DMS153 (cell line): ENCODE results near the gene PDK1.
"Not testable (repeated sequence)": the region's sequence is repeated elsewhere in the genome, so short reads cannot be mapped to it uniquely, and the experiment has no call there.

Source experiments
- DNase-seq: peaks from one replicate; lab custom pipeline; 2025; lab: John Stamatoyannopoulos, UW

The PDK1 gene

GRCh38 chr2:172555522-172556283 is at the start of gene PDK1:
TSS of gene PDK1 (plus strand) at chr2:172556090. CDS start at chr2:172556151, 61 bp downstream.
- peak; percentile 83 for DNase-seq

GRCh38 chr2:172507199-172507598 is 48.7 kb upstream of the PDK1 start:
- no peak for DNase-seq

DNA sequence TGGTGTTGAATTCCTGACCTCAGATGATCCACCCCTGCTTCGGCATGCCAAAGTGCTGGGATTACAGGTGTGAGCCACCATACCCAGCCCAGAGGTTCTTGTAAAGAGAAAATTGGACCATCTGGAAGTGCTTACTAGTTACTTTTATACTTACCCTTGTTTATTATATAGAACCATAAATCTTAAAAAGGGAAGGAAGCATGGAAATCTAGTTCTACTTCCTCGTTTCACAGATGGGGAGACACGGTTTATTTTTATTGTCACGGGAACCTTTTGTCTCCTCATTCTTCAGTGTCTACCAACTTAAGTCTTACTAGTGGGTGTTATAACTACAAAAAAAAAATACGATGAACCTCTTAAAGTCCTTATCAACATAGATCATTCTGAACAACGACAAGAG is 45.8 kb upstream of the PDK1 start:
- DNase-seq: no peak

DNA sequence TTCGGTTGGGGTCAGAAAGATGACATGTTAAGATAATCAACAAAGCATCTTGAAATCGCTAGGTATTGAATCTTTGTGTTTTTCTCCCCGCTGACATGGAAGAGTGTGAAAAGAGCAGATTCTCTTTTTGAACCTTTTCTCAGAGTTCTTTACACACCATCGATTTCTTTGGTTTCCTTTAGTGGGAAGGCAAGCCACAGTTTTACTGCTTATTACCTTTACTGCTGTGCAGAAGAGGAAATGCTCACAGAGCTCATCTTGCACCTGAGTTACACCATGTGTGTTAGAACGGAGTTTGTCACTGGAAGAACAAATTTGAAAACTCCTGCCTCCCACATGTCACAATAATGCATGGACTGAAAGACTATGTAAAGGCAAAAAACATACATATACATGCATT is 45.3 kb upstream of the PDK1 start:
- DNase-seq: no peak

DNA sequence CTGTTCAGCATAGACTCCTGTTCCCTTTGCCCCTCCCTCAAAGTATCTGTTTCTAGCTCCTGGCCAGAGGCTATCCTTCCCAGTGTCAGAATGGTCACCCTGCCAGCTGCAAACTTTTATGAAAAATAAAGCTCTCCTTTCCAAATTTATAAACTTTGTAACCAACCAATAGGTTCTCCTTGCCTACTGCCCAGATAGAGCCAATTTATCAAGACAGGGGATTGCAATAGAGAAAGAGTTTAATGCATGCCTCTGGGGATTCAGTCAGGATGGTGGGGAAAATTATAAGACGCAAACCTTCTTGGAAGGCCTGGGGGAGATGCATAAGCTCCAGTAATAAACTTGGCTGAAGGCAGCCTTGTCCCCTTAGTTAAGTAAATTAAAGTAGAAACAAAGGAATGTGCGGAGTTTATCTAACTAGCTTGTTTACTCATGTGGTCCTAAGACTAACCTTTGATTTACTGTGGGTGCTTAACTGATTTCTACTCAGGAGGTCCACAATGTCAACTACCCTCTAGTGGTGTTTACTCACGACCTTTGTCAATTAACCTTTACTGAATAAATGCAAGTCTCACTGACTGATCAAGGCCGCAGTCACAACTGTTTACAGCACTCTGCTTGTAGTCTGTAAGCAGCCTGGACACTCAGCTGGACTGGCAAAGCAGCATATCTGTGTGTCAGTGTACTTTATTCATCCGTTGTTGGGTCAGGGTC is 42.9 kb upstream of the PDK1 start:
- DNase-seq: no peak

- DNase-seq: no peak
These were observed 42.4 kb upstream of the PDK1 start for GRCh38 chr2:172513524-172513900.

DNA sequence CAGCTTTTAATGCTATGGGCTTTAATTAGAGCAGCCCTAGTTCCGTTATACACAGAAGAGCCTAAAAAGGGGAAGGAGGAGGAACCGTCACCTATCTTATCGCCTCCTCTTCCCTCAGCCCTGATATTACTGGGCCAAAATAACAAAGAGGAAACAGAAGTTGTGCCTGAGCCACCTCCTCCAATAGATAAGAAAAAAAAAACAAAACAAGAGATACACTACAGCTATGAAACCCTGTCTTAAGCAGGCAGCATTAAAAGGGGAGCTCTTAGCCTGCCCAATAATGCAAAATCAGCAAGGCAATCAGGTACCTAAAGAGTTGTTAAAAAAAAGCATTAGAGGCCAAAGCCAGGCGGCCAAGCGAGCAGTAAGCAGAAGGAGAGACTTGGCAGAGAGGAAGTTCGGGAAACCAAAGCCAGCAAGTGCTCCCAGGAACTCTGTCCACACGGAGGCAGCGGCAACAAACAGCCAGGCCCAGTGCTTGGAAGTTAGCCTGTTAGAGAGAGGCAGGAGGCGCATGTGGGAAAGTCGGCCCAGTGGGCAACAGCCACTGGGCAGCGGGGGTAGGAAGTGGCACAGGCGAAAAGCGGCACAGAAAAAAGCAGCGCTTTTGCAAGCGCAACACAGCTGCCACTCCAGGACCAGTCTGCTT is 41.8 kb upstream of the PDK1 start:
- no peak for DNase-seq

DNA sequence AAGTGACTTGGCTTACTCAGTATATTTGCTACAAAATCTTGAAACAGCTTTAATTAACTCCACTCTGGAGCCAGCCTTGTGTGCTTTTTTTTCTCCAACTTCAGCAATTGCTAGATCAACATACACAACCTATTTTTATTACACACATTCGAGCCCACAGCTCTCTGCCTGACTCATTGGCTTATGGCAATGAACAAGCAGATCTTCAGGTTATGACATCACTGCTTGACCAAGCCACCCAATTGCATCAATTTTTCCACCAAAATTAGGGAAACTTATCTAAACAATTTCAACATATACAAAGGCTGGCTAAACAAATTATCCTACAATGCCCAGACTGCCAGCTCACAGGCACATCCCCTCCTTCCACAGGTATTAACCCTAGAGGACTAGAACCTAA is 39.6 kb upstream of the PDK1 start:
- DNase-seq: no peak

- no peak for DNase-seq
These were observed 36.9 kb upstream of the PDK1 start for GRCh38 chr2:172518995-172519394.

- DNase-seq: no peak
These were observed 30.3 kb upstream of the PDK1 start for GRCh38 chr2:172525601-172526000.

- no peak for DNase-seq
These were observed 24.6 kb upstream of the PDK1 start for GRCh38 chr2:172531309-172531708.

DNA sequence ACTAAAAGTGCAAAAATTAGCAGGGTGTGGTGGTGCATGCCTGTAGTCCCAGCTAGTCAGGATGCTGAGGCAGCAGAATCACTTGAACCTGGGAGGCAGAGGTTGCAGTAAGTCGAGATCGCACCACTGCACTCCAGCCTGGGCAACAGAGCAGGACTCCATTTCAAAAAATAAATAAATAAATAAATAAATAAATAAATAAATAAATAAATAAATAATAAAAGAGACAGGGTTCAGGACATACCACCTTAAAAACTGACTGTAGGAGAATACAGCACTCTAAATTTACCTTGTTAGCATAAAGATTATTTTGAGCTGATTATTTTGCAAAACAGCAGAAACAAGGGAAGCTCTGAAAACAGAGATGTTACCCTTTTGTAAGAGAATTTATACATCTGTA is 23.4 kb upstream of the PDK1 start:
- DNase-seq: not testable (repeated sequence)

DNA sequence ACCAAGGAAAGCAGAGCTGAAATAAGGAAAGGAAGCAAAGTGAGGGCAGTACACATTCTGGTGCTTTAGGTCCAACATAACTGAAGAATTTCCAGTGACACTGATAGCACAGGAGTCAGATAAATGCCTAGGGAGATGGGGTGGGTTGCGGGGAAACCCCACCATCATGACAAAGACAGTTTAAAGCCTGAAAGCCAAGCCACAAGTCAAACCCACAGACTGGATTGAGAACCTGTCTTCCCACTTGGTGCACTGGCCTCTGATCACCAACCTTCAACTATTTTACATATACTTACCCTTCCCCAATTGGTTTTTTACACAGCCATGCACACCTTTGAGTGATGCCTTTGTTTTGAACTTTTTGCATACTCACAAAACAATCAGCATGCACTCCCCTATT is 22.2 kb upstream of the PDK1 start:
- DNase-seq: no peak

GRCh38 chr2:172535119-172535518 is 20.8 kb upstream of the PDK1 start:
- DNase-seq: no peak

DNA sequence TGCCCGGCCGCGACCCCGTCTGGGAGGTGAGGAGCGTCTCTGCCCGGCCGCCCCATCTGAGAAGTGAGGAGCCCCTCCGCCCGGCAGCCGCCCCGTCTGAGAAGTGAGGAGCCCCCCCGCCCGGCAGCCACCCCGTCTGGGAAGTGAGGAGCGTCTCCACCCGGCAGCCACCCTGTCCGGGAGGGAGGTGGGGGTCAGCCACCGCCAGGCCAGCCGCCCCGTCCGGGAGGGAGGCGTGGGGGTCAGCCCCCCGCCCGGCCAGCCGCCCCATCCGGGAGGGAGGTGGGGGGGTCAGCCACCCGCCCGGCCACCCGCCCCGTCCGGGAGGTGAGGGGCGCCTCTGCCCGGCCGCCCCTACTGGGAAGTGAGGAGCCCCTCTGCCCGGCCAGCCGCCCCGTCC is 18.0 kb upstream of the PDK1 start:
- DNase-seq: not testable (repeated sequence)

DNA sequence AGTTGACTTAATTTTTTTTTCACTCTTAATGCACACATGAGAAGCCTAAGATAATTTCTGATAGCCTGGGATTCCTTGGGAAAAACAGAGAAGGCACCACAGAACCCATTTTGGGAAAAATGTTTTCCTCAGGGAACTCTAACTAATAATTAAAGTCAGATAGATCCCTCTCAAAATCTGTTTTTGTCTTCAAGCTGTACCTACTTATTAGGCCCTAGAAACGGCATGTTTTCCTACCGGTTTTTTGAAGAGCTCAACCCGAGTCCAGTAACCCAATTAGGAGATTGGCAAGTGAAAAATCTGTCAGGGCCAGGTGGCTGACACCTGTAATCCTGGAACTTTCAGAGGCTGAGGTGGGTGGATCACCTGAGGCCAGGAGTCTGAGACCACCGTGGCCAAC is 16.1 kb upstream of the PDK1 start:
- DNase-seq: no peak

- no peak for DNase-seq
These were observed 15.5 kb upstream of the PDK1 start for GRCh38 chr2:172540421-172540820.

DNA sequence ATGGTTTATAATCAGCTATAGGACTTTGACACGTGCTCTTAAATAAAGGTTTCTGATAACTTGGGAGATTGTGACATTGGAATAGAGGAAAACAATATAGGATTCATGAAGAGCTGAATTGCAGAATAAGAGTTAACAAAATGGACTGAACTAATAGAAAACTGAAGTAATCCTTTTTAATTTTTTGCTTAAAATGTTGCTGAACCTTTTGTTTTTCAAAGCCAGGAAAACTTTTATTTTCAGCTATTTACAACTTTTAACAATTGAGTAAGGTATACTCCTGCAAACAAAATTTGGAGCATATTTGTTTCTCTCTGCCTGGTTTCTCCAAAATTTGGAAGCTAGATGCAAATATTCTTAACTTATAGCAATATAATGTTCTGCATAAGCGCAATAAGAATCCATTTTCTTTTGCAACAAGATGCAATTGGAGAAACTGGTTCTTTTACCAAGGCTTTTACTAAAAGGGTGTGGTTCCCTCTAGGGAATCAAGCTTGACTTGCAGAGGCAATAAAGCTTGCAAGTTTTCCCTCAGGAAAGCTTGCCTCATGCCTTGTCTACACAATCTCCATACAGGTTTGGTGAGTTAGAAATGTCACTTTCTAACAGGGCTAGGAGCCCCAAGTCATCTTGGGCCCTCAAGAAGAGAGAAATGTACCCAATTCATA is 10.3 kb upstream of the PDK1 start:
- DNase-seq: no peak

GRCh38 chr2:172549131-172549530 is 6.8 kb upstream of the PDK1 start:
- no peak for DNase-seq

DNA sequence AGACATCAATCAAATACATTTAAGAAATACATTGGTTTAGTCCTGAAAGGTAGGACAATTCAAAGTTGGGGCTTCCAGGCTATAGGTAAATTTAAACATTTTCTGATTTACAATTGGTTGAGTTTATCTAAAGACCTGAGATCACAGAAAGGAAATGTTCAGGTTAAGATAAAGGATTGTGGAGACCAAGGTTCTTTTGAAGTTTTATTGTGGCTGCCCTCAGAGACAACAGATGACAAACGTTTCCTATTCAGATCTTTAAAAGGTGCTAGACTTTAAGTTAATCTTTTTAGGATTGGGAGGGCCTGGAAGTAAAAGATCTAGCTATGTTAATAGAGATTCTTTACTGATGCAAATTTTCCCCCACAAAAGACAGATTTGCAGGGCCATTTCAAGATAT is 6.1 kb upstream of the PDK1 start:
- DNase-seq: not testable (repeated sequence)

- no peak for DNase-seq
These were observed 5.5 kb upstream of the PDK1 start for GRCh38 chr2:172550419-172550818.

DNA sequence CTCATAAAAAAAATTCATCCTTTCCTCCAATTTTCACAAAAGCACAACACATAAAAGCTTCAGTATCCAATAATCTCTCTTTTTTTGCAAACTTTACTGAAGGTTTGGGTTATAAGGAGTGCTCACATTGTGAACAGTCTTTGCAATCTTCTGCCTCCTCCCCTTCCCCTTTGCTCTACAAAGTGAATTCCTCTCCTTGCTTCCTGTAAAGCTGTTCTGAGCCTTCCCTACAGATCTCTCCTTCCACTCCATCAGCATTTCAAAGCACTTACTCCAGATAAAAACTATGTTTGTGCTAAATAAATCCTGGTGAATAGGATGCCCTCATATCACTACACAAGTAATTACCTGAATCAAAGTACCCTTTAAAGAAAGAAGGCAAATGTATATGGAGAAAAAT is 4.6 kb upstream of the PDK1 start:
- no peak for DNase-seq
